Stomach smooth muscle (tissue), 2 donors: ENCODE data around the gene TMEM39A.

Source experiments
- H3K27ac ChIP-seq: one replicate; pipeline ENCODE4 v1.7.0; 2013; ENCODE audit warnings: mild to moderate bottlenecking, low read length, inconsistent platforms
- H3K27me3 ChIP-seq, 2 donors: one replicate each; pipeline ENCODE4 v1.7.0; 2013; ENCODE audit warnings: low read length in 2 of 2; ENCODE audit not compliant: insufficient read depth in 2 of 2, control insufficient read depth in 1 of 2
- H3K36me3 ChIP-seq, 2 donors: one replicate each; pipeline ENCODE4 v1.7.0; 2013; ENCODE audit warnings: low read length in 2 of 2; ENCODE audit not compliant: control insufficient read depth in 2 of 2, insufficient read depth in 2 of 2
- H3K4me1 ChIP-seq: one replicate; pipeline ENCODE4 v1.7.0; 2013; ENCODE audit warnings: low read length; ENCODE audit not compliant: control insufficient read depth, insufficient read depth
- H3K4me3 ChIP-seq, 2 donors: one replicate each; pipeline ENCODE4 v1.7.0; 2013; ENCODE audit warnings: low read length in 2 of 2
- H3K9ac ChIP-seq, 2 donors: one replicate each; pipeline ENCODE4 v1.7.0; 2013; ENCODE audit warnings: low read length in 2 of 2, mild to moderate bottlenecking in 1 of 2
- H3K9me3 ChIP-seq, 2 donors: one replicate each; pipeline ENCODE4 v1.7.0; 2013; ENCODE audit warnings: low read length in 2 of 2; ENCODE audit not compliant: control insufficient read depth in 2 of 2
- donor health status: healthy.
- donor health status: Pancreatic carcinoma.

TMEM39A gene

GRCh38 chr3:119401069-119401468 lies 62.3 kb downstream of the TMEM39A start:
- Histone ChIP-seq H3K9ac (no peak overlapping the region), H3K9me3 (no peaks in the 10 kb centered on the region), H3K4me1 (no peaks in the 10 kb centered on the region), H3K36me3 (peaks cover 12 to 23% of the 10 kb centered on the region in 2 donors), H3K4me3 (no peak overlapping the region), H3K27ac (no peak overlapping the region), H3K27me3 (no peaks in the 10 kb centered on the region)

- no peaks in the 10 kb centered on the region for H3K4me1 ChIP-seq
- no peak overlapping the region for H3K4me3 ChIP-seq
- no peak overlapping the region for H3K9ac ChIP-seq
- H3K9me3 ChIP-seq: no peaks in the 10 kb centered on the region
- H3K27me3 ChIP-seq: no peaks in the 10 kb centered on the region
- no peak overlapping the region for H3K27ac ChIP-seq
- peaks cover 12 to 25% of the 10 kb centered on the region in 2 donors for H3K36me3 ChIP-seq
Measured at GRCh38 chr3:119400466-119400865, 62.9 kb downstream of the TMEM39A start.

- peaks cover 9 to 28% of the 10 kb centered on the region in 2 donors for H3K36me3 ChIP-seq
- no peaks in the 10 kb centered on the region for H3K9me3 ChIP-seq
- no peak overlapping the region for H3K9ac ChIP-seq
- no peaks in the 10 kb centered on the region for H3K27me3 ChIP-seq
- H3K27ac ChIP-seq: no peak overlapping the region
- no peaks in the 10 kb centered on the region for H3K4me1 ChIP-seq
- no peak overlapping the region for H3K4me3 ChIP-seq
Measured at GRCh38 chr3:119396870-119397269, 66.5 kb downstream of the TMEM39A start.

- no peaks in the 10 kb centered on the region for H3K27me3 ChIP-seq
- H3K36me3 ChIP-seq: peaks cover 15 to 31% of the 10 kb centered on the region in 2 donors
- H3K4me1 ChIP-seq: no peaks in the 10 kb centered on the region
- no peak overlapping the region for H3K9ac ChIP-seq
- H3K27ac ChIP-seq: no peak overlapping the region
- H3K4me3 ChIP-seq: no peak overlapping the region
- H3K9me3 ChIP-seq: no peaks in the 10 kb centered on the region
Measured at GRCh38 chr3:119395923-119396358, 67.5 kb downstream of the TMEM39A start.

- no peaks in the 10 kb centered on the region for H3K27me3 ChIP-seq
- H3K4me3 ChIP-seq: no peak overlapping the region
- H3K36me3 ChIP-seq: peaks cover 16 to 32% of the 10 kb centered on the region in 2 donors
- H3K4me1 ChIP-seq: no peaks in the 10 kb centered on the region
- H3K27ac ChIP-seq: no peak overlapping the region
- H3K9ac ChIP-seq: no peak overlapping the region
- no peaks in the 10 kb centered on the region for H3K9me3 ChIP-seq
Measured at GRCh38 chr3:119388577-119388976, 74.8 kb downstream of the TMEM39A start.

- no peaks in the 10 kb centered on the region for H3K27me3 ChIP-seq
- no peak overlapping the region for H3K4me3 ChIP-seq
- no peak overlapping the region for H3K27ac ChIP-seq
- H3K9me3 ChIP-seq: no peaks in the 10 kb centered on the region
- H3K4me1 ChIP-seq: no peaks in the 10 kb centered on the region
- no peak overlapping the region for H3K9ac ChIP-seq
- peaks cover 17 to 29% of the 10 kb centered on the region in 2 donors for H3K36me3 ChIP-seq
Measured at GRCh38 chr3:119382134-119382533, 81.3 kb downstream of the TMEM39A start.

- Histone ChIP-seq H3K27me3 (no peaks in the 10 kb centered on the region), H3K36me3 (peaks cover 17 to 31% of the 10 kb centered on the region in 2 donors), H3K4me3 (no peak overlapping the region), H3K4me1 (no peaks in the 10 kb centered on the region), H3K27ac (no peak overlapping the region), H3K9ac (no peak overlapping the region), H3K9me3 (no peaks in the 10 kb centered on the region)
Measured at GRCh38 chr3:119380697-119381096, 82.7 kb downstream of the TMEM39A start.
